ENCODE results near the gene FAT3.

FAT3 gene

DNA sequence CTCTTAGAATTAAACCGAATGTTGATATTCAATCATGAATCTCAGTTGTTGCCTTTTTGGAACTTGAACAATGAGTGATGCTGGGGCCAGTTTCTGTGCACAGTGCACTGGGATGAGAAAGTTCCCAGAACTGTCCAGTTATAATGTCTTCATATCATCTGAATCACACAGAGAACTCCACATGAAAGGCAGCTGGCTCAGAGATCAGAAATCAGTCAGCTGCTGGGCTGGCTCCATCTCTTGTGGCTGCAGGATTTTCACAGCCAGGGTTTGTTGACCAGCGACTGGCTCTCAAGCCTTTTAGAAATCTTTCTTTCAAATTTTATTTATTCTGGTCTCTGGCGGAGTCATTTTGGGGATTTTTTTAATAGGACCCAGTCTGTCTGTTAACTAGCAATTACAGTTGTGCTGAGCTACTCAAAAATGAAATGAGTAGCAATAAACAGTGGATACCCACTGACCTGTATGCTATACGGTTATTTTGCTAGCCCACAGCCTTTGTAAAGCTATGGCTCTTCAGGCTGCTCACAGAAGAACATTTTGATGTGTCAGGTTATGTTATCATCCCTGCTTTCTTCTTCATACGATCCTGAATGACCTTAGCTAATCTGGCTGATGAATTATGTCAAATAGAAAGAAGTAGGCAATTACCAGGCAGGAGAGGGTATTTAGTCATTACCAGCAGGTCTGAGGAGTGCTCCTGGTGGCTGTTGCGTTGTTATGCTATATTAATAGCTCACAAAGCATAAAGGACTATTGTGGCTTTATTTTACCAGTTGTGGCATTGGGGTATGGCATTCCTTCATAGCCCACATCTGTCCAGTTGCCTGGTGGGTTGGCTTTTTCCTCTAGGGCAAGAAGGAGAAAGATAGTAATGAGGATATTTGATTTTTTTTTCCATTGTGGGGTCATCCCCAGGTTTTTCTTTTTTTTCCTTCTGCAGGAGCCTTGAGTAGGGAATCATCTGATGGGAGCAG lies 3.6 kb downstream of the FAT3 start:
- no peak for DNase-seq

DNA sequence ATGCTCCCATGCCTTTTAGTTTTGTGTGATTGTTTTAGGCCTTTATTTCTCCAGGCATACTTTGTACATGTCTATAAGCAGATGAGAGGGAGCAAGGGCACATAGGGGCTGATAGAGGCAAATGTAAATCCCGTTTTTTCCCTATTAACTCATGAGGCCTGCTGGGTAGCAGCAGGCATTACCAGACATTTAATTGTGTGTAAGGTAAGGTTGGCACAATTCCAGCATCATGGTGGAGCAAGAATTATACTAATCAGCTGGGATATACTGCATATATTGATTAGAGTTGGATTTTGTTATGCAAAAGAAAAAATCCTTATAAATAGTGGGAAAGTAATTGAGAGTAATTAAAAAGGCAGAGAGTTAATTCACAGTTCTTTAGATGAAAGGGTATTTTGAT lies 12.2 kb downstream of the FAT3 start:
- no peak for DNase-seq

DNA sequence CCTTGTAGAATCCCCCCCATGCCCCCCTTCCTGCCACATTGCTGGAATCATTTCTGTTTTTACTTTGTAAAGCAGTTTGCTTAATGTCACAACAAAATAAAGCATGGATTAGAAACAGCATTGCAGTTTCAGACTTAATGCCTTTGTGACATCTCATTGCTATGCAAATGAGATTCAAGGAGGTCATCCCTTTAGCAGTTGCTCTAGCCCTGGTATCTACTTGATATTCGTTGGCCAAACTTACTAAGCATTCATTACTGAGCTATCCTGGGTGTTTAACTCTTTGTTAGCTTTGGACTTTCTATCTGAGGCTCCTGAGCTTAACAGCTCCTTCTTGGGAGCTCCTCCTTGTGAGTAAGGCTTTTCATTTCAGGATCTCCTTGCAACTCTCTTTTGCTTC lies 16.3 kb downstream of the FAT3 start:
- DNase-seq: no peak

DNA sequence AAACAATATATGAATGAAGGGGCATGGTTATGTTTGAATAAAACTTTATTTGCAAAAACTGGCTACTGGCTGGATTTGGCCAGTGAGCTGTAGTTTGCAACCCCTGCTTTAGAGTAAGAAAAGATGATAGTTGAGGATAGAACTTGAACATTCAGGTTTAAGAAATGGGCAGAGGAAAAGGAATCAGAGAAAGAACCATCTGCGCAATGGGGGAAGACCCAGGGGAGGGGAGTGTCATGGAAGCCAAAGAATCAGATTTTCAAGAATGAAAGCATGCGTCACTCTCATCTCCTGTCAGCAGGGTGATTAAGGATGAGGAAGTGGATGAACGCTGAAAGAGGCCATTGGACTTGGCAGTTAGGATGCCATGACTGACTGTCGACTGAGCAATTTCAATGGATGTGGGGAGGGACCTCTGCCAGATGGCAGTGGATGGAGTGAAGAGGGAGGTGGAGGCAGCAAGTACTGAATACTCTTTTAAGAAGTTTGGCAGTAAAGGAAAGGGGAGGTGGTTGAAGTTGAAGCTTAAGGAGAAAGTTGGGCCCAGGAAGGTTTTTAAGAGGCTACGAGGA lies 21.2 kb downstream of the FAT3 start:
- DNase-seq: no peak

DNA sequence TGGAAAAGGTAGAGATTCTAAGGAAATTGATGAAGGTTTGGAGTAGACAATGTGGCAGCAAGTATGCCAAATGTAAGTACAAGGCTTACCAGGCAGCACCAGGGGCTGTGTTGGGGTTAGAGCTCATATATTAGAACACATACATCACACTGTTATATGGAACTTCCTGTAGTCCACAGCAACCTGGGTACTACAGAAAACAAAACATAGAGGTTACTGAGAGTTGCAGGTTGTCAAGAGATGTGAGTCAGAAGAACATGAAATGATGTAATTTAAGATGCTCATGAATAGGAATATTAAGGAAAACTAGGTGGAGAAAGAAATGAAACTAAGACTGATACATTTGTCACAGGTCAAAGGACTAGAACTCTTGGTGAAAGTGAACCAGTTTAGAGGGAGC lies 22.0 kb downstream of the FAT3 start:
- DNase-seq: no peak

DNA sequence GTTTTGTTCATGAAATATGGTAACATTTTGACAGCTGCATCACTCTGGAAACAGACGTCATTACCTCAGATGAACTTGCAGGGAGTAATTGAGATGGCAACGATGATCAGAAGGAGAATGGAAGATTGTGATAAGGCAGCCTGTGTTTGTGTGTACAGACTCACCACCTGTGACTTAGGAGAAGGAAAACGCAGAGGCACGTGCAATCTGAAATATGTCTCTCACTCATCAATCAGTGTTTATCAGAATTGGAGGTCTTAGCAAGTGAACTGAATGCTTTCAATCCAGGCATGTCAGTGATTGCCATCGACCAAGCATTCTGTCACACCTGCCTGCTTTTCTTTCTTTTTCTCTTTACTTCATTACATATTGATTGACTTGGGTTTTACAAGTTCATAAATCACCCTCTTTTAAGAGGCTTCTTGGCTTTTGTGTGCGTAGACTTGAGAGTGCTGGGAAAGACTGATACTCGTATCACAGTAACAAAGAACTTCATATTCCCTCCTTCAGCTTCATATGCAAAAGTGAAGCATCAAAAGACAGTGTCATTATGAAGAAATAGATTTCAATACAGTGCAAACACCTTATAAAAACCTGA lies 24.6 kb downstream of the FAT3 start:
- DNase-seq: no peak

DNA sequence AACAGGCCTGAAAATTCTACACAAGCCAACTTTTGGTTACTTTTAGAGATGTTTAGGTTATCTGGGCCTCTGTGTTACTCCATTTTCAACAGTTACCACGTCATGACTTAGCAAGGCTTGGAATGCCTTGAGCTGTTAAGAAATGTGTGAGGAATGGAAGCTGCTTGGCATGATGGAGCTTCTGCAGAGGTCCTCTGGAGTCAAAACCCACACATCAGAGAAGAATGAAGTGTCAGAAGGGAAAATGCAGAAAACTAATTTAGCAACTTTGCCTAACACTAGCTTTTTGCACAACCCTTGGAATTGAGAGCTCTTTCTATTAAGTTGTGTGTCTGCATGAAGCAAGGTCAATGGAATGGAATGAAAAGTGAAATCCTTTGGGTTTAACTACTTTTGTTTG lies 27.4 kb downstream of the FAT3 start:
- no peak for DNase-seq

DNA sequence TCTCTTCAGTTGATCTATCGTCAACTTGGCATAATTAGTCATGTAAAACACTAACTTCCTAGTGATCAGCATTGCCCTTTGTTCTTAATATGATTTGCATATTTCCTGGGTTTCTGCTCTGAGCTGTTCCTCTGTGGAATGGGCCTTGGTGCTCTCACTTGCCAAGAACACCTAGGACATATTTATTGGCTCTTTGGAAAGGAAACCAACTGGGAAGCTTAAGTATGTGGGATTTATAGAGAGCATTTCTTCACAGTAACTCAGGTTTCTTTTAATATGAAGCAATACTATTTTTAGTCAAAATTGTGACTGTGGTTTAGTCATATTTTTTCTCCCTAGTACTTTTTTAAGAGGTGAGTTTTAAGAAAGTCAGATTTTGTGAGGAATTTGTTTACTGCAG lies 28.8 kb downstream of the FAT3 start:
- DNase-seq: no peak

DNA sequence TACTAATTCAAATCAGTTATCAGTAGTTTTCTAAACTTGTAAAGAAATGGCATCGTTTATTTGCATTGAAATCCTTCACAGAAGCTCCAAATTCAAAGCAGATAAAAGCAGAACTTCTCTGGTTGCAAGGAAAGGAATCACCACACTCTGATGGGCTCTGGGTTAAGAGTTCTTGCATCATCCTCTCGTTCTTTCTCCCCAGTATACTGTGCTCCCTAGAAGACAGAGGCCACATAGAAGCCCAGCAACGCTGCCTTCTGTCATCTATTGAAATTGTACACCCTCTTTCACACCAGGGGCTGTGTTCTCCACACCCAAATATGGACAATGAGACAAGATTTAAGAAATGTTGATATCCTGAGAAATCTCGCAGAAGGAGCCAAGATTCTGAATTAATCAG lies 29.3 kb downstream of the FAT3 start:
- DNase-seq: no peak

DNA sequence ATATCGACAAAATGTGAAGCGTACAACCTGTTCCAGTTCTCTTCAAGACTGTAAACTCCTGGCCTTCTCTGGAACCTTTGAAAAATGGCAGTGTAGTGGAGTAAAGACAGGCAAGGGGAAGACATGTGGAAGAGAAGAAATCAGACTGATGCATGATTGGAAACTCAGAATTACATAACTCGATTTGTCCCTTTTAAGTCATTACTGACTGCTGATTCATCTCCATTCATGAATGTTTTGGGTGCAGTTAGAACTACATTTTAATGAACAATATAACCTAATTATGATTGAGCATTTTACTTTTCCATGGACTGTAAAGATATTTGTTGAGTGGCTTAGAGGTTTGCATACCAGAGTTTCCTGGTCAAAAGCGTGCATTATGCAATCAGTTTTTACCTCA lies 32.9 kb downstream of the FAT3 start:
- DNase-seq: no peak

DNA sequence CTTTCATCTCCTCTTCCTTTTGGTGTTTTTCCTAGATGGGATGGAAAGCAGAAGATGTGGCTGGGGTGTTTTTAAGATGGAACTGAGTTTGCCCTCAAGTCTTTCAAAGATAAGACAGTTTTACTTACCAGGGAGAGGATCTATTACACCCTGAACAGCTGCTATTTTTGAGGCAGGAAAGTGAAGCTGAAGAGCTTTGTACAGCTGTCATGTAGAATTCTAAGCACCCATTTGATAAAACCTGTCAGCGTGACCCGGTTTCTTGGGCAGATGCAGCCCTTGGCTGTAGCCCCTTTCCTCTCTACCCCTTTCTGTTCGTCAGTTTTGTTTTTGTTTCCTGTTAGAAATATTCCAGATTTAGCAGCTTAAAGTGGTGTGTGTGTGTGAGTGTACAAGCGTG lies 35.2 kb downstream of the FAT3 start:
- DNase-seq: no peak

DNA sequence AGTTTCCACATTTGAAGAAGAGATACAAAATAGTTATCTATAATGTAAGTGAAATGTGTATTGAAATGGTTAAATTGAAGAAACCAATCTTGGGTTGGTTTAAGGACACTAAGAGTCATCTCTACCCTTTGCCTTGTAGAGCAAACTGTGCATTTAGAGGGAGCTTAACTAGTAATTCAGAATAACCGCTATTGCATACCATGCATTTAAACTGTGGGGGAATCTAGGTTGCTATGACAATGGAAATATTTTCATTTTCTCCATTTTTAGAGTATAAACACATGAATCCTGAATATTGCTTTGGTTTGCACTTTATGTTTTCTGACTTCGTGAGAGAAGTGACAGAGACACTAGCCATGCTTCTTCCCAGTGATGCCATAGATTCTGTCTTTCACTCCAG lies 39.7 kb downstream of the FAT3 start:
- no peak for DNase-seq

DNA sequence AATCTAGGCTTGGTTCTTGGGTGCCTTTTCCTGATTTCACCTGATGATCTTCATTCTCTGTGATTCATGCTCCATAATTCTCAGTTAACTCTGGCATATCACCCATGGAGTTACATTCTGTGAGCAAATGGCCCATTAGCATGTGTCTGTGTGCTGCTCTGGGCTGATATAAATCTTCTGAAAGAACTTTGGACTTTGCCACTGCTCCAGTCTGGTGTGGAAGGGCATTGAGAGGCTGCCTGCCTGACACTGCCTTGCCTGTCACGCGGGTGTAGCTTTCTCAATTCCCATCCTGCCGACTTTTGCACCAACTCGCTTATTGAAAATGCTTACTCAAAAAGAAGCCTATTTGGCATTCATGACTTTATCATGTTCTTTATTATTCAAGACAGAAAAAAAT lies 42.2 kb downstream of the FAT3 start:
- no peak for DNase-seq

DNA sequence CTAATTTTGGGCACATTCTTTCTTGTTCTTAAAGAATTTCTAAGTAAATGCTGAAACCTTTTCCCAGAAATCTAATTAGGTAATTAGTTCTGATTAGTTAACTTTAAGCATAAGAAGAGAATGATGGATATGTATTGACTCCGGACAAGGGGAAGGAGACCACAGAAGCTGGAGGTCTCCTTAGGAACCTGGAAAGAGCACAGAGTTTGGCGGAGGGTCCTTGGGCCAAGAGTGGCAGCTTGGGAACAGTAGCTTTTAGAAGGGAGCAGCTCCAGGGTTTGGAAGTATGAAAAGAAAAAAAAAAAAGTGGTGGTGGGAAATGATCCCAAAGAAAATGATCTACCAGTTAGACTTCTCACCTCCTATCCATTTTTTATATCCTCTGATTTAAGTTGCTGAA lies 42.7 kb downstream of the FAT3 start:
- no peak for DNase-seq

DNA sequence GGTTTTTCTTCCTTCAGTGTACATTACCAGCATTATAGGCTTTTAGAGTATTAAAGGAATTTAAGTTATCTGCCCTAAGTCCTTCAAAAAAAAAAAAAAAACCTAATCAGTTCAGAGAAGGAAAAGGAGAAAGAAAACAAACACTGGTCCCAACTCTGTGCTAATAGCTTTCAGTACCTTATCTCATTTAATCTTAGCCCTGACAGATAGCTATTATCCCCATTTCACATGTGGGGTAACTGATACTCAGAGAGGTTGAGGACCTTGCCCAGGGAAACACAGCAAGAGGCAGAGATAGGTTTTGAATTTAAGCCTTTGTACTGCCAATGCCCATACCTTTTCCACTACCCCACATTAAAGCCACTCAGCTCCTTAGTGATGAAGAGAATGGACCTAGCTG lies 43.4 kb downstream of the FAT3 start:
- no peak for DNase-seq

DNA sequence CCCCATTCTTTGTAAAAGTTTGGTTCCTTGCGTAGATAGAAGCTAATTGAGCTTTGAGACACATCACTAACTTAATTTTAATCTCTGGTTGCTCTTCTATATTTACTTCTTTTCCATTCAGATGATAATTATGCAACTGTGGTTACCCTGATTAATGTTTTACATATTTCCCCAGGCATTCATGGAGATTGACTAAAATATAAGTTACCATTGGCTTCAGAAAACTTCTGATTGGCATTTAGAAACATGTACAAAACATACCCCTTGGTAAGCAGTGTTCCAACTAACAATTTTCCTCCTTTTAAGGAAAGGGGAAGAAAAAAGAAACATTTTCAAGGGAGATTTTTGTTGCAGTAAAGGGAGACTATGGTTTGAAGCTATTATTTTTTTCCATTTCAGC lies 43.9 kb downstream of the FAT3 start:
- DNase-seq: no peak

DNA sequence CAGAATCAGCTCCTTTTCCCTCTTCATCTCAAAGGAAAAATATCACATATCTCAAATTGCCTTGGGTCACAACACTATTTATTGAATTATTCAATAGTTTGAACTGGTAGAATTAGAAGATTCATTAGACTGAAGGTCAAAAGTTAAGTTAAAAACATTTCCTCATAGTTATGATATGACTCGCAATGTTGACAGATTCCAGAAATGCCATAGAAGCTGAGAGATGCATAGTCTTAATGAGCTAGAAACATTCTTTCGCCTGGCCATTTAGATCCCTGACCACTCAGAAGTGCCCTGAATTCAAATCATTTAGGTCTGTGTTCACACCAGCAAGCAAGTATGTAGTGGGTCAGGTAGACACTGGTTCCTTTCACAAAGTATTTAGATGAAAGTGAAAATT lies 44.4 kb downstream of the FAT3 start:
- no peak for DNase-seq

DNA sequence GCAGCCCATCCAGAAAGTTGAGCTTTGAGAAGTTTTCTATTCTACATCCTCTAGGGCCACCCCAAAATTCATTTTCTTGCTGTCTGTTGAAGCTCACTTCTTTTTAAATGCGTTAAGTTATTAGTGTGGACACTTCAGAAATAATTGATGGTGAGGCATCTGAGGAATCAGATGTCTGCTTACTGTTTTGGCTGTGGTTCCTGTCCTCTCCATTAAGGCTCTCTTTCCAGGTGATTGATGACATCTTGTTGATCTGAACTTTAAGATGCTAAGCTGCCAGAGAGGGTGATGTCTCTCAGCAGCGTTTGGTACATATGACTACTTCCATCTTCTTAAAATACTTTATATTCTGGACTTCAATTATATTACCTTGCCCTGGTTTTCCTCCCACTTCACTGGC lies 45.2 kb downstream of the FAT3 start:
- no peak for DNase-seq

DNA sequence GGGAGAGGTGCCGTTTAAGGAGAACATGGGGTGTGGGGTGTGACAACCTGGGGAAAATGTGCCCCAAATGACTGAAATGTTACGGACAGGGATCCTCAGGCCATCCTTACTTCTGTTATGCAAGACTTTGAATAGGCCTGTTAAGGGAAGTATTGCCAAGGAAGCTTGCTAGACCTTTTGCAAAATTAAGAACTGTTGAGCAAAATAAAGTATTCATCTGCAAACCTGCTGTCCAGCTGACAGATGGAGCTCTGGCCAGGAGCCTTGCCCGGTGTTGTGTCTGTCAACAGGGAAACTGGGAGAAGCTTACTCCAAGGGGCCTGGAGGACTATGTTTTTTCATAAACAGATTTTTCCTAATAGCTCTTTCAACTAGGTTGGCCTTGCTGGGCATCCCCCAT lies 48.0 kb downstream of the FAT3 start:
- no peak for DNase-seq
